ENCODE measurements around the gene TRIM36.

Gene TRIM36

GRCh38 chr5:115170134-115170928 is 623 bp upstream of the TRIM36 start:
- peak; percentile 28 for DNase-seq (ENCODE audit: low read depth)
- H3K4me3 ChIP-seq (ENCODE audit: low read depth, low read length): peak overlapping the region; percentile 84
- no peak for TF ChIP-seq CTCF (IDR thresholded peaks at IDR 0.05; ENCODE audit: insufficient read depth, low read depth, low read length, missing control alignments)

GRCh38 chr5:115168829-115169486 is 750 bp downstream of the TRIM36 start:
- TF ChIP-seq CTCF (IDR thresholded peaks at IDR 0.05; ENCODE audit: insufficient read depth, low read depth, low read length, missing control alignments): no peak
- H3K4me3 ChIP-seq (ENCODE audit: low read depth, low read length): peak overlapping the region; percentile 84
- DNase-seq (ENCODE audit: low read depth): peak; percentile 33

- no peak for TF ChIP-seq CTCF (IDR thresholded peaks at IDR 0.05; ENCODE audit: insufficient read depth, low read depth, low read length, missing control alignments)
- H3K4me3 ChIP-seq (ENCODE audit: low read depth, low read length): no peak overlapping the region
- DNase-seq (ENCODE audit: low read depth): no peak
These were observed 2.8 kb downstream of the TRIM36 start for GRCh38 chr5:115166744-115167393.

- no peak for DNase-seq (ENCODE audit: low read depth)
- H3K4me3 ChIP-seq (ENCODE audit: low read depth, low read length): no peak overlapping the region
- TF ChIP-seq CTCF (IDR thresholded peaks at IDR 0.05; ENCODE audit: insufficient read depth, low read depth, low read length, missing control alignments): no peak
These were observed 3.9 kb downstream of the TRIM36 start for GRCh38 chr5:115165790-115166189.

- H3K4me3 ChIP-seq (ENCODE audit: low read depth, low read length): no peak overlapping the region
- TF ChIP-seq CTCF (IDR thresholded peaks at IDR 0.05; ENCODE audit: insufficient read depth, low read depth, low read length, missing control alignments): no peak
- no peak for DNase-seq (ENCODE audit: low read depth)
These were observed 8.7 kb downstream of the TRIM36 start for GRCh38 chr5:115160975-115161475.

GRCh38 chr5:115151208-115151805 is 18.4 kb downstream of the TRIM36 start:
- no peak overlapping the region for H3K4me3 ChIP-seq (ENCODE audit: low read depth, low read length)
- DNase-seq (ENCODE audit: low read depth): no peak
- no peak for TF ChIP-seq CTCF (IDR thresholded peaks at IDR 0.05; ENCODE audit: insufficient read depth, low read depth, low read length, missing control alignments)

Data from GM12865 (cell line).